SU-DHL-6 (cell line): Measurements from ENCODE around the gene PSTPIP1.

Experiments
- H2AFZ ChIP-seq: fragments of 200-600 bp; sonication (generic); 2 replicates; pipeline ENCODE4 v1.6.1; 2014; ENCODE audit warnings: low read depth, mild to moderate bottlenecking, moderate library complexity, mixed read lengths, antibody characterized with exemption, low read length; ENCODE audit not compliant: severe bottlenecking
- H3F3A ChIP-seq: fragments of 200-600 bp; shearing (Covaris generic); 2 replicates; pipeline ENCODE4 v1.6.0; 2016; ENCODE audit warnings: antibody characterized with exemption, mild to moderate bottlenecking; ENCODE audit not compliant: insufficient read depth
- H3K27ac ChIP-seq: fragments of 200-600 bp; sonication (generic); 2 replicates; pipeline ENCODE4 v1.5.1; 2016; ENCODE audit warnings: low read depth, mild to moderate bottlenecking, low read length, moderate library complexity, mixed read lengths
- H3K27me3 ChIP-seq: fragments of 200-600 bp; sonication (generic), shearing (Covaris generic); 2 replicates; pipeline ENCODE4 v1.6.0; 2014; ENCODE audit warnings: mild to moderate bottlenecking, low read length
- H3K36me3 ChIP-seq: fragments of 200-600 bp; sonication (generic); 2 replicates; pipeline ENCODE4 v1.6.1; 2014; ENCODE audit warnings: mild to moderate bottlenecking, low read length, mixed read lengths
- H3K4me2 ChIP-seq: fragments of 300-600, 200-600 bp; shearing (Covaris generic), sonication (generic); 2 replicates; pipeline ENCODE4 v1.6.0; 2014; ENCODE audit warnings: low read length, low read depth, mild to moderate bottlenecking; ENCODE audit not compliant: poor library complexity, severe bottlenecking
- H3K4me3 ChIP-seq: fragments of 200-600 bp; sonication (generic); 2 replicates; pipeline ENCODE4 v1.5.1; 2014; ENCODE audit warnings: antibody characterized with exemption, low read length, mild to moderate bottlenecking, mixed read lengths; ENCODE audit not compliant: insufficient read depth, poor library complexity, severe bottlenecking
- H3K79me2 ChIP-seq: fragments of 200-600 bp; sonication (generic); 2 replicates; pipeline ENCODE4 v1.6.1; 2014; ENCODE audit warnings: mild to moderate bottlenecking, low read length, moderate library complexity; ENCODE audit not compliant: insufficient read depth
- H3K9ac ChIP-seq: fragments of 200-600 bp; sonication (generic); 2 replicates; pipeline ENCODE4 v1.7.0; 2014; ENCODE audit warnings: mild to moderate bottlenecking, low read length
- H3K9me2 ChIP-seq: fragments of 200-600 bp; sonication (generic); replicated peaks from 2 replicates; pipeline ENCODE4 v1.6.1; 2014; ENCODE audit warnings: low read length; ENCODE audit not compliant: insufficient read depth
- H3K9me3 ChIP-seq: fragments of 200-600 bp; sonication (generic); 2 replicates; pipeline ENCODE4 v1.6.1; 2014; ENCODE audit warnings: low read length, mixed read lengths; ENCODE audit not compliant: insufficient read depth
- H4K20me1 ChIP-seq: fragments of 200-600 bp; sonication (generic); 2 replicates; pipeline ENCODE4 v1.6.1; 2014; ENCODE audit warnings: low read depth, mild to moderate bottlenecking, antibody characterized with exemption, low read length, moderate library complexity, mixed read lengths
- CTCF ChIP-seq: fragments of 200-600 bp; sonication (generic); IDR thresholded peaks from one replicate; pipeline ENCODE4 v1.5.1; 2017; ENCODE audit warnings: antibody characterized with exemption, mild to moderate bottlenecking, low read length, moderate library complexity; ENCODE audit not compliant: insufficient read depth, poor library complexity, severe bottlenecking
- EZH2phosphoT487 ChIP-seq: fragments of 200-600 bp; sonication (generic), shearing (Covaris generic); conservative IDR thresholded peaks from 2 replicates; pipeline ENCODE4 v1.6.1; 2018; ENCODE audit warnings: mild to moderate bottlenecking, antibody characterized with exemption, low read length, moderate library complexity, mixed read lengths

The PSTPIP1 gene

GRCh38 chr15:77029166-77030047 is 34.5 kb downstream of the PSTPIP1 start:
- no peak overlapping the region for H3K4me2 ChIP-seq

GRCh38 chr15:77030048-77030927 is 35.4 kb downstream of the PSTPIP1 start:
- Histone ChIP-seq H3K36me3 (no peaks in the 10 kb centered on the region), H3K9ac (no peak overlapping the region), H3K27me3 (no peaks in the 10 kb centered on the region), H3K79me2 (no peaks in the 10 kb centered on the region), H3K9me2 (no peaks in the 10 kb centered on the region), H3K4me3 (no peak overlapping the region), H3F3A (no peaks in the 10 kb centered on the region), H4K20me1 (no peaks in the 10 kb centered on the region), H3K9me3 (no peaks in the 10 kb centered on the region), H2AFZ (no peak overlapping the region), H3K27ac (no peak overlapping the region), H3K4me2 (no peak overlapping the region)
- no peak for TF ChIP-seq EZH2phosphoT487
- TF ChIP-seq CTCF: no peak

More at GRCh38 chr15:77029166-77030047, 34.5 kb downstream of the PSTPIP1 start:
- Histone ChIP-seq H3K4me3 (no peak overlapping the region), H3K9ac (no peak overlapping the region), H3F3A (no peaks in the 10 kb centered on the region), H3K9me2 (no peaks in the 10 kb centered on the region), H2AFZ (no peak overlapping the region), H3K9me3 (no peaks in the 10 kb centered on the region), H4K20me1 (no peaks in the 10 kb centered on the region), H3K27ac (no peak overlapping the region), H3K36me3 (no peaks in the 10 kb centered on the region), H3K27me3 (no peaks in the 10 kb centered on the region), H3K79me2 (no peaks in the 10 kb centered on the region)
- TF ChIP-seq EZH2phosphoT487: no peak
- no peak for TF ChIP-seq CTCF

GRCh38 chr15:77030928-77031375 is 36.0 kb downstream of the PSTPIP1 start:
- H3K36me3 ChIP-seq: no peaks in the 10 kb centered on the region
- no peak overlapping the region for H2AFZ ChIP-seq
- no peak overlapping the region for H3K4me3 ChIP-seq
- no peaks in the 10 kb centered on the region for H4K20me1 ChIP-seq
- no peak overlapping the region for H3K27ac ChIP-seq
- no peaks in the 10 kb centered on the region for H3F3A ChIP-seq
- H3K79me2 ChIP-seq: no peaks in the 10 kb centered on the region
- no peaks in the 10 kb centered on the region for H3K9me3 ChIP-seq
- no peak for TF ChIP-seq EZH2phosphoT487
- no peak for TF ChIP-seq CTCF
- no peak overlapping the region for H3K4me2 ChIP-seq
- no peaks in the 10 kb centered on the region for H3K27me3 ChIP-seq
- H3K9ac ChIP-seq: no peak overlapping the region
- no peaks in the 10 kb centered on the region for H3K9me2 ChIP-seq
